ENCODE results near the gene STYX.
"Not testable (repeated sequence)": the region's sequence is repeated elsewhere in the genome, so short reads cannot be mapped to it uniquely, and the experiment has no call there.

Gene STYX

DNA sequence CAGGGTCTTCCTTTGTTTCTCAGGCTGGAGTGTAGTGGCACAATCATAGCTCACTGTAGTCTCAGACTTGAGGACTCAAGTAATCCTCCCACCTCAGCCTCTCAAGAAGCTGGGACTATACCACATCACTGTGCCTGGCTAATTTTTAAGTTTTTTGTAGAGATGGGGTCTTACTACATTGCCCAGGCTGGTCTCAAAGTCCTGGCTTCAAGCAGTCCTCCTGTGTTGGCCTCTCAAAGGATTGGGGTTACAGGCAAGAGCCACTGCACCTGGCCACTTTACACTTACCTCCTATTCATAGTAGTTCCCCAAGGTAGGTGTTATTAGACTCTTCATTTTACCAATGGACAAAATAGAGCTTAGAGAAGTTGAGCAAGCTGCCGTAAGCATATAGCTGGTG lies 29.2 kb downstream of the STYX start:
- ChIA-PET POLR2A (no interaction called here), CTCF (interaction anchor here (1.2 kb wide), 1 partner anchor 17 kb away, joined by 4 read pairs; no protein-coding TSS in a partner anchor)
- TF ChIP-seq, protein P1, sequence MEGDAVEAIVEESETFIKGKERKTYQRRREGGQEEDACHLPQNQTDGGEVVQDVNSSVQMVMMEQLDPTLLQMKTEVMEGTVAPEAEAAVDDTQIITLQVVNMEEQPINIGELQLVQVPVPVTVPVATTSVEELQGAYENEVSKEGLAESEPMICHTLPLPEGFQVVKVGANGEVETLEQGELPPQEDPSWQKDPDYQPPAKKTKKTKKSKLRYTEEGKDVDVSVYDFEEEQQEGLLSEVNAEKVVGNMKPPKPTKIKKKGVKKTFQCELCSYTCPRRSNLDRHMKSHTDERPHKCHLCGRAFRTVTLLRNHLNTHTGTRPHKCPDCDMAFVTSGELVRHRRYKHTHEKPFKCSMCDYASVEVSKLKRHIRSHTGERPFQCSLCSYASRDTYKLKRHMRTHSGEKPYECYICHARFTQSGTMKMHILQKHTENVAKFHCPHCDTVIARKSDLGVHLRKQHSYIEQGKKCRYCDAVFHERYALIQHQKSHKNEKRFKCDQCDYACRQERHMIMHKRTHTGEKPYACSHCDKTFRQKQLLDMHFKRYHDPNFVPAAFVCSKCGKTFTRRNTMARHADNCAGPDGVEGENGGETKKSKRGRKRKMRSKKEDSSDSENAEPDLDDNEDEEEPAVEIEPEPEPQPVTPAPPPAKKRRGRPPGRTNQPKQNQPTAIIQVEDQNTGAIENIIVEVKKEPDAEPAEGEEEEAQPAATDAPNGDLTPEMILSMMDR (IDR thresholded peaks at IDR 0.05; ENCODE audit: insufficient read depth, low read length, missing control alignments) = no peak
- H3K4me3 ChIP-seq (ENCODE audit: low read depth, low read length) = no peak overlapping the region
- DNase-seq (ENCODE audit: low read depth, low spot score) = no peak

DNA sequence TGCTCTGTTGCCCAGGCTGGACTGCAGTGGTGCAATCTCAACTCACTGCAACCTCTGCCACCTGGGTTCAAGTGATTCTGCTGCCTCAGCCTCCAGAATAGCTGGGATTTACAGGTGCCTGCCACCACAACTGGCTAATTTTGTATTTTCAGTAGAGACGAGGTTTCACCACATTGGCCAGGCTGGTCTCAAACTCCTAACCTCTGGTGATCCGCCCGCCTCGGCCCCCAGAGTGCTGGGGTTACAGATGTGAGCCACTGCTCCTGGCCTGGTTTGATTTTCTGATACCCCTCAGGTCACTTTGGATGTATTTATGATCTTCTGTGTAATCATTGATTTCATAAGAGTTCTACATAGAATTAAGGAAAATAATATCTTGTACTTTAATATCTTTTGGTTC lies 33.0 kb downstream of the STYX start:
- POLR2A ChIA-PET; H3K4me3 ChIP-seq (ENCODE audit: low read depth, low read length); DNase-seq (ENCODE audit: low read depth, low spot score); CTCF ChIA-PET: not testable (repeated sequence)

DNA sequence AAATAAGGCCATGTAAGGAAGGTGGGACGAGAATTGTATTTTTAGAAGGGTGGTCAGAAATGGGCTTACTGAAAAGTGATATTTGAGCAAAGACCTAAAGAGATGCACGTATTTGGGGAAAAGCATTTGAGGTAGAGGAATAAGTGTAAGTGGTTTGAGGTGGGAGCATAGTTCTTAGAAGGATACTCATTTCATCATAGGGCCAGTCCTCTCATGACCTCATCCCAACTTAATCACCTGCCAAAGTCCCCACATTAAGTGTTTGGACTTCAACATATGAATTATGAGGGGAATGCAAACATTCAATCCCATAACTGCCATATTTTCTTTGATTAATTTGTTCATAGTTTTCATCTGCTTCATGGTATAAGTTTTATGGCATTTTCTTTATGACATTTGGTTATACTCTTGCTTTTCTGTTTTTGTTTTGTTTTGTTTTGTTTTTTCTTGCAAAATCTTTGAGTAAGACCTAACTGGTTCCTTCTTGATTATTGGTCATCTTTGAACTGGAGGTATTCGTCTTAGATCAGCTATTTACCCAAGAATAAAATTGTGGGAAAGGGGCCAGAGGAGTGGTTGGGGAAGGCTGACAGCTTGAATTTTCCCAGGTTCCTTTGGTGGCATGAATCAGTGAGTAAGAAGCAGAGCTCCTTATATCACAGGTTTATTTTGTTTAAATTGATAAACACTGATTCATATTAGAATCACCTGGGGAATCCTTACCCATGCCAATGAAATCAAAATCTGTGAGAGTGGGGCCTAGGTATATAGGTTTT lies 37.3 kb downstream of the STYX start:
- ChIA-PET CTCF (no interaction called here), POLR2A (no interaction called here)
- TF ChIP-seq, protein P1 (IDR thresholded peaks at IDR 0.05; ENCODE audit: insufficient read depth, low read length, missing control alignments) = no peak
- H3K4me3 ChIP-seq (ENCODE audit: low read depth, low read length) = no peak overlapping the region
- DNase-seq (ENCODE audit: low read depth, low spot score) = no peak

DNA sequence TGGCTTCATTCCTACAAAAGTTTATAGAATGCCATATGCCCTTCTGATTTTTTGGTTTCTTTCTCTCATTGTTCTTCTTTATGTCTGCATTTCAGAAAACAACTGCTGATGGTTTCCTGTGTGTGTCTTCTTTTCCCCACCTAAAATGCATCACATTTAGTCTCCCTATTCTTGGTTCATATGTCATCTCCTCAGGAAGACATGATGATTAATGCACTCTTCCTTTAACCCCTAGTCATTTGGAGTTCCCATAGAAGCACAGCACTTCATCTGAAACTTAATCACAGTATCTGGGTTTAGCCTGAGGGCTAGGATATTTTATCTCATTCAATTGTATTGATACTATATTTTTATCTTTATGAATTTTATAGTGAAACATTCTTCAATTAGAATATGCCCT lies 39.9 kb downstream of the STYX start:
- DNase-seq (ENCODE audit: low read depth, low spot score) = no peak
- no peak overlapping the region for H3K4me3 ChIP-seq (ENCODE audit: low read depth, low read length)
- ChIA-PET POLR2A (no interaction called here), CTCF (no interaction called here)
- TF ChIP-seq, protein P1 (IDR thresholded peaks at IDR 0.05; ENCODE audit: insufficient read depth, low read length, missing control alignments) = no peak

DNA sequence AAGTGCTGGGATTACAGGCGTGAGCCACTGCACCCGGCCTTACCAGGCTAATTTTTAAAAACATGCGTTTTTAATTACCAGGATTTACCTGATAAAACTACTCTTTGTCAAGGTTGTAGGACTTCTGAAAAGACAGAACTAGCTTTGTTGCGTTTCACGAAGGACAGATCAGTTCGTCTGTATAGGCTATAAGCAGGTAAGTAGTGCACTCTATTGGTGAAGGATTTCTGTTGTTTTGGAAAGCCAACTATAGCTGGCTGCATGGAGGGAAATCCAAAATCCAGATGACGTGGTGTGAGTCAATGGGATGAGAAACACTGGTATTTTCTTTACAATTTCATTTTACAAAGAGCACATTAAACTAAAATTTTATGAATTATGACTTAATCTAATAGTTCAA lies 46.9 kb downstream of the STYX start:
- DNase-seq (ENCODE audit: low read depth, low spot score) = no peak
- POLR2A ChIA-PET = no interaction called here
- TF ChIP-seq, protein P1 (IDR thresholded peaks at IDR 0.05; ENCODE audit: insufficient read depth, low read length, missing control alignments) = no peak
- no peak overlapping the region for H3K4me3 ChIP-seq (ENCODE audit: low read depth, low read length)
- CTCF ChIA-PET = no interaction called here

DNA sequence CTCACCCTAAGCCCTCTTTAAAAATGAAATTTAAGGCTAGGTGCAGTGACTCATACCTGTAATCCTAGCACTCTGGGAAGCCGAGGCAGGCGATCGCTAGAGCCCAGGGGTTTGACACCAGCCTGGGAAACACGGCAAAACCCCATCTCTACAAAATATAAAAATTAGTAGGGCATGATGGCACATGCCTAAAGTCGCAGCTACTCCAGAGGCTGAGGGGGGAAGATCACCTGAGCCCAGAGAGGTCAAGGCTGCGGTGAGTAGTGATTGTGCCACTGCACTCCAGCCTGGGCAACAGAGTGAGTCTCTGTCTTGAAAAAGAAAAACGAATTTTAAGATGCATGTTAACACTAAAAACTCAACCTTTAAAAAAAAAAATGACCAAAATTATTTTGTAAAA lies 48.7 kb downstream of the STYX start:
- POLR2A ChIA-PET = no interaction called here
- TF ChIP-seq, protein P1 (IDR thresholded peaks at IDR 0.05; ENCODE audit: insufficient read depth, low read length, missing control alignments) = no peak
- CTCF ChIA-PET = no interaction called here

DNA sequence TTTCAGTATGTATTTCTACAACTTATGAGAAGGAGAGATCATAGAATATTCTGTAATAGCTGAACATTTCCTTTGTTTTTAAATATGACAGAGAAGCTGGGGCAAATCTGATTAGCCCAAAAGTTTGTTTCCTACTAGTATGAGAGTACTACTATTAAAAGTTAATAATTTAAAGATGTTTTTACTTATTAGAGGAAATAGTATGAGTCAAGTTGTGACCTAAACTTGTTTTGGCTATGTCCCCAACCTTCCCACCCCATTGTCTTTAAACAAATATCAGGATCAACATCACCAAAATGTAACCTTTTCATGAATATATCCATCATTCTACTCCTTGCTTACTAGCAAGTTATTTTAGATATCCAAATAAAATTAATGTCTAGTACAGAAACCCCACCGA lies 50.9 kb downstream of the STYX start:
- CTCF ChIA-PET = no interaction called here
- no peak overlapping the region for H3K4me3 ChIP-seq (ENCODE audit: low read depth, low read length)
- TF ChIP-seq, protein P1 (IDR thresholded peaks at IDR 0.05; ENCODE audit: insufficient read depth, low read length, missing control alignments) = no peak
- DNase-seq (ENCODE audit: low read depth, low spot score) = no peak
- POLR2A ChIA-PET = no interaction called here

More for the DNA sequence above, 48.7 kb downstream of the STYX start:
- DNase-seq (ENCODE audit: low read depth, low spot score) = no peak
- no peak overlapping the region for H3K4me3 ChIP-seq (ENCODE audit: low read depth, low read length)

All from AG04449 (cell line).